ENCODE data around the gene INSIG1.

Gene INSIG1

GRCh38 chr7:155285423-155285822 is 12.3 kb upstream of the INSIG1 start:
- DNase-seq (ENCODE audit: low spot score) = no peak

GRCh38 chr7:155285833-155286232 is 11.8 kb upstream of the INSIG1 start:
- DNase-seq (ENCODE audit: low spot score) = peak; percentile 28

GRCh38 chr7:155286686-155287085 is 11.0 kb upstream of the INSIG1 start:
- no peak for DNase-seq (ENCODE audit: low spot score)

- DNase-seq (ENCODE audit: low spot score) = no peak
These were observed 10.3 kb upstream of the INSIG1 start for GRCh38 chr7:155287284-155287935.

GRCh38 chr7:155288055-155288454 is 9.6 kb upstream of the INSIG1 start:
- DNase-seq (ENCODE audit: low spot score) = no peak

GRCh38 chr7:155289107-155289506 is 8.6 kb upstream of the INSIG1 start:
- no peak for DNase-seq (ENCODE audit: low spot score)

GRCh38 chr7:155289949-155290501 is 7.7 kb upstream of the INSIG1 start:
- no peak for DNase-seq (ENCODE audit: low spot score)

- no peak for DNase-seq (ENCODE audit: low spot score)
These were observed 6.6 kb upstream of the INSIG1 start for GRCh38 chr7:155291045-155291530.

GRCh38 chr7:155291729-155292128 is 5.9 kb upstream of the INSIG1 start:
- no peak for DNase-seq (ENCODE audit: low spot score)

- no peak for DNase-seq (ENCODE audit: low spot score)
These were observed 4.9 kb upstream of the INSIG1 start for GRCh38 chr7:155292680-155293226.

- DNase-seq (ENCODE audit: low spot score) = no peak
These were observed 3.8 kb upstream of the INSIG1 start for GRCh38 chr7:155293721-155294510.

GRCh38 chr7:155294511-155294778 is 3.2 kb upstream of the INSIG1 start:
- DNase-seq (ENCODE audit: low spot score) = no peak

- no peak for DNase-seq (ENCODE audit: low spot score)
These were observed 2.2 kb upstream of the INSIG1 start for GRCh38 chr7:155295511-155295910.

GRCh38 chr7:155296006-155296787 is 1.5 kb upstream of the INSIG1 start:
- no peak for DNase-seq (ENCODE audit: low spot score)

- DNase-seq (ENCODE audit: low spot score) = peak; percentile 54
These were observed 726 bp upstream of the INSIG1 start for GRCh38 chr7:155296788-155297516.

GRCh38 chr7:155298288-155298833 is 683 bp downstream of the INSIG1 start:
- peak; percentile 31 for DNase-seq (ENCODE audit: low spot score)

GRCh38 chr7:155298834-155299534 is 1.3 kb downstream of the INSIG1 start:
- peak; percentile 98 for DNase-seq (ENCODE audit: low spot score)

- DNase-seq (ENCODE audit: low spot score) = peak; percentile 31
These were observed 2.0 kb downstream of the INSIG1 start for GRCh38 chr7:155299535-155300202.

GRCh38 chr7:155300641-155301452 is 3.2 kb downstream of the INSIG1 start:
- DNase-seq (ENCODE audit: low spot score) = no peak
